HG03354 (cell line): ENCODE data around the gene NHERF2.
A peak's percentile ranks its signal among the peaks of the same experiment; 100 is the strongest.

Experiments
- ATAC-seq: cut with Tn5 transposase; IDR thresholded peaks from one replicate; pipeline ENCODE4 v1.9.1; 2021; ENCODE audit warnings: mild to moderate bottlenecking; ENCODE audit not compliant: unreplicated experiment, poor library complexity, severe bottlenecking

NHERF2 gene

DNA sequence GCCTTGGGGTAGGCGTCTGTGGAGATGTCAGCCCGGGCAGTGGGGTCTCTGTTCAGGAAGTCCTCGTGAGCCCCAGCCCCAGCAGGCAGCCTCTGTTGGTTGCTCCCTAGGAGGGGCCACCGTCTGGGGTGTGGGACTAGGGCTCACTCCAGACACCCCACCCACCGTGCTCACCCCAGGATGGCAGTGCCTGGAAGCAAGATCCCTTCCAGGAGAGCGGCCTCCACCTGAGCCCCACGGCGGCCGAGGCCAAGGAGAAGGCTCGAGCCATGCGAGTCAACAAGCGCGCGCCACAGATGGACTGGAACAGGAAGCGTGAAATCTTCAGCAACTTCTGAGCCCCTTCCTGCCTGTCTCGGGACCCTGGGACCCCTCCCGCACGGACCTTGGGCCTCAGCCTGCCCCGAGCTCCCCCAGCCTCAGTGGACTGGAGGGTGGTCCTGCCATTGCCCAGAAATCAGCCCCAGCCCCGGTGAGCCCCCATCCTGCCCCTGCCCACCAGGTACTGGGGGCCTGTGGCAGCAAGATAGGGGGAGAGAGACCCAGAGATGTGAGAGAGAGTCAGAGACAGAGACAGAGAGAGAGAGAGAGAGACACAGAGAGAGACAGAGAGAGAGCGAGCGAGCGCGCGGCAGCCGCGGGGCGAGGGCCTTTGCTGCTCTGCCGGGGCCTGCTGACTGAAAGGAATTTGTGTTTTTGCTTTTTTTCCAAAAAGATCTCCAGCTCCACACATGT is 11.1 kb downstream of the NHERF2 start:
- no peak for ATAC-seq

DNA sequence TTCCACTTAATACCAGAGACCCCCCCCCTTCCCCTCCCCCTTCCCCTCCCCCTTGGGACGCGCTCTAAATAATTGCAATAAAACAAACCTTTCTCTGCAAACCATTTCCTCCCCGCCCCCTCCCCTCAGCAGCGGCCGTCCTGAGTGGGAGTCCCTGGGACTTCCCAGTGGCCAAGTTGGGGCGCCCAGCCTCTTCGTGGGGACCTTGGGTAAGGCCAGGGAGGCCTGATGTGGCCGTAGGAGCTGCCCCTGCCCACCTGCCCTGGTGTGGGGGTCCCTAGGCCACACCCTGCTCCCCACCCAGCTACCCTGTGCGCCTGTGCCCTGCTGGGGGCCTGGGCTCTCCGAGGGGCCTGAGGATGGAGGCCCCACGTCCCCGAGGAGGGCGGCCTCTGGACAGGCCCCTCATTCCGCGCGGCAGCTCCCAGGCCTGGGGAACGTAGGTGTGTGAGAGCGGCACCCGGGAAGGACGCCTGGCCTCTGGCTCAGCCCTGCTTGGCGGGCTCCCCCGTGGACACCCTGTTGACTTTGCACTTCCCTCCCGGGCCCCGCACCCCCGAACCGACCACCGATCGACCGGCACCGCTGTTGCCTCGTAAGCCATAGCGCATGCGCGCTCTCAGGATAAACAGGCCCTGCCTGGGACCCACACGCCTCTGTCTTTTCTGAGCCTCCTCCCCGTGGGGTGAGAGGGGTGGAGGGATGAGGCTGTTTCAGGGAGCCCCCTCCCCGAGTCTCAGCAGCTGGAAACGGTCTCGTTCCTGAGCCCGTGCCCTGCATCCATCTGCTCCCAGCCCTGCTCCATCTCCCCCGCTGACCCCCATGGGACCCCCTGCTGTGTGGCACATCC is 11.9 kb downstream of the NHERF2 start:
- ATAC-seq: no peak

DNA sequence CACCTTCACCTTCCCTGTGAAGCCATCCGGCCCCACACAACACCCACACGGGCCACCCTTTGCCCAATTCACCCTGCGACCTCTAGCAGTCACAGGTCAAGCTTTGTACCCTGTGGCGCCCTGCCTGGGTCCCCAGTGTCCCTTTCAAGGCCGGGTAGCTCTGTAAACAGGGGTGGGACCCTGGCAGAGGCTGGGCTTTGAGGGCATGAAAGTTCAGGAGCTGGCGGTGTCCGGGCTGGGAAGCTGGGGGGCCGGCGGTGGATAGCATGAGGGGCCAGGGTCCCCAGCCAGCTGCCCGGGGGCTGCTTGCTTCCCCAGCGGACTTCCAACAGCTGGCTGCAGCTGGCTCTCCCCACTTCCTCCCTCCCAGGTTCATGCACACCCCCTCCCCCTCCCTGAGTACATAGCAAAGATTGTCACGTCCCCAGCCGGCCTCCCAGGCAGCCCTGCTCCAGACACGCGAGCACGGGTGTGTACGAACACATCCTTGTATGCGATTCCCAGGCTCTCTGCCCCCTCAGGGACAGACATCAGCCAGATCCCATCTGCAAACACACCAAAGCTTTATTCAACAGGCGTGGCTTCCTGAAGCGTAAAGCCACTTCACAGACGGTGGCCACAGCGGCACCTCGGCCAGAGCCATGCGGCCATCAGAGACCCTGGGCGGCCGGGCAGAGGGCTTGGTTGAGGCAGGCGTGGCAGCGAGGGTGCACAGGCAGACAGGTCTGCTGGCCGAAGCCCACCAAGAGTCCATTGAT is 12.8 kb downstream of the NHERF2 start:
- no peak for ATAC-seq

DNA sequence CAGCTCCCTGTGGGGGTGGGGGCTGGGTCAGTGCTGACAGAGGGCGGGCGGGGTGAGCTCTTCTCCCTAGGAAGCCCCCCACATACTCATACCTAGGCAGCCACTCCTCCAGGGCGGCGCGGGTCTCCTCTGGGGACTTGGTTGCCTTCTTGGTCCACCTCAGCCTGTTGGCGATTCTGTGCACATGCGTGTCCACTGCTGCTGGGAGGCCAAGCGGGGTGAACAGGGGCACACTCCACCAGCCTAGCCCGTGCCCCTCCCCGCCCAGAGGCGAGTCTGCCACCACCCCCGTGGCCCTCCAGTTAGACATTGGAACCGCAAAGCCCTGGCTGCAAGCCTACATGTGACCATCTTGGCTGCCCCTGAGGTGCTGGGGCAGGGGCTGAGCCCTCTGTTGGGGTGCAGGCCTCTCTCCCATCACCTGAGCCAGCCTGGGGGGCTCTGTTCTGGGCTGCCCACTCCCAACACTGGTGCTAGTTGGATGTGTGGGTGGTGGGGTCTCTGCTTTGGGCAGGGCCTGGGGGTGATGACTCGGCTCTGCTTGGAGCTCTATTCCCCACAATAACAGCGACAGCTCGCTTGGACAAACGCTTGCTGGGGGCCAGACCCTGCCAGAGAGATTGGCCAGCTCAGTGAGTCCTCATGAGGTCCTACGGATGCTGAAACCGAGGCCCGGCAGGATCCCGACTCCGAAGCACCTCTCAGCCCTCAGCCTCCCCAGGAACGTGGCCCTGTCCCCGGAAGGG is 13.5 kb downstream of the NHERF2 start:
- ATAC-seq: no peak

DNA sequence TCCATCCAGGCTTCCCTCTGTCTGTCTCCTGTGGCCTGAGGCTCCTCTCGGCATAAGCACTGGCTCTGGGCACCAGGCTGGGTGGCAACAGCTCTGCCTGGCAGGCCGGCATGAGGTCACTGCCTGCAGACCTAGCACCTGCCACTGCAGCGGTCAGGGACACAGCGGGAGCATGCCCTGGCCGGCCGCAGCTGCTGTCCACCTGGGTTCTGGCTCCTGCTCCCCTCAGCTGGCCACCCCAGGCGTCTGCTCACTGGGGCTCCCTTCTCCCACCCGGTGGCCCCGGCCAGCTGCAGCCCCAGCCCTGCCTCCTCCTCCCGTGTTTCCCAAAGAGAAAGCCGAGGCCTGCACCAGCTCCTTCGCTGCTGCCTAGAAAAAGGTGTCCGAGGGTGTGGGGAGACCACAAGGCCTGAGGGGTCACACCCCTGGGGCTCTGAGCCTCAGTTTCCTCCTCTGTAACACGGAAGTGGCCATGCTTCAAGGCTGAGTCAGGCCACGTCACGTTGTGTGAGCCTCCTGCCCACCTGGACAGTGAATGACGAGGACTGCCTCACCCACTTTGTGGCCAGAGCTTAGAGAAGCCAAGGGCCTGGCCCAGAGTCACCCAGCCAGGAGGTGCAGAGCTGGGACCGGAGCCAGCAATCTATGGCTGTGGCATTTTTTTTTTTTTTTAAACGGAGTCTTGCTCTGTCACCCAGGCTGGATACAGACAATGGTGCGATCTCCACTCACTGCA is 14.3 kb downstream of the NHERF2 start:
- no peak for ATAC-seq

DNA sequence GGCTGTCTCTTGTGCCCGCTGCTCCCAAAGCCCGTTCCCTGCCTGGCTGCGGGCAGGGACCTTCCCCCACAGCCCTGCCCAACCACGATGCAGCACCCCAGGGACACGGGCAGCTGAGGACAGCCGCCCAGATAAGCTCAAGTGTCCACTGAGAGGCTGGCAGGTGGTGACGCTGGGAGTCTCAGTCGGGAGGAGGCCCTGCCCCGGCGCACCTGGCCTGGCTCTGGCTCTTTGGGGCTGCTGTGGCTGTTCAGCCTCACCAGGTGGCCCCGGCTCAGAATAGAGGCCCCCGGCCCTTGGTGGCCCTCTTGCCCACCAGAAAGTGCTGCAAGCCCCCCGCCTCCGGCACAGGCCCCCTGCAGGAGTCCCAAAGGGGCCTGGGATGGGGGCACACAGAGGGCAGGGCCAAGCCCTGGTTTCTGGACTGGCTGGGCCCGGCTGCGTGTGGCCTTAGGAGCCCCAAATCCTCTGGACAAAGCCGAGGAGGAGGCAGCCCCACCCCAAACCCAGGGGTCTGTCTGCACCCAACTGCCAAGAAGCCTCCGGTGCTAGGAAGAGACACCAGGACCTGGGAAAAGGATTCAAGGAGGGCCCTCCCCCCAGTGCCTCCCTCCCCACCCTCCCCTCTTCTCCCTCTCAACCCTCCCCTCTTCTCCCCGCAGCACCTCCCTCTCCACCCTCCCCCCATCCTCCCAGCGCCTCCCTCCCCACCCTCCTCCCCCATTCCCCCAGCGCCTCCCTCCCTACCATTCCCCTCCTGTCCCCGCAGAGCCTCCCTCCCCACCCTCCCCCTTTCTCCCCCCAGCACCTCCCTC is 15.7 kb downstream of the NHERF2 start:
- ATAC-seq: no peak

DNA sequence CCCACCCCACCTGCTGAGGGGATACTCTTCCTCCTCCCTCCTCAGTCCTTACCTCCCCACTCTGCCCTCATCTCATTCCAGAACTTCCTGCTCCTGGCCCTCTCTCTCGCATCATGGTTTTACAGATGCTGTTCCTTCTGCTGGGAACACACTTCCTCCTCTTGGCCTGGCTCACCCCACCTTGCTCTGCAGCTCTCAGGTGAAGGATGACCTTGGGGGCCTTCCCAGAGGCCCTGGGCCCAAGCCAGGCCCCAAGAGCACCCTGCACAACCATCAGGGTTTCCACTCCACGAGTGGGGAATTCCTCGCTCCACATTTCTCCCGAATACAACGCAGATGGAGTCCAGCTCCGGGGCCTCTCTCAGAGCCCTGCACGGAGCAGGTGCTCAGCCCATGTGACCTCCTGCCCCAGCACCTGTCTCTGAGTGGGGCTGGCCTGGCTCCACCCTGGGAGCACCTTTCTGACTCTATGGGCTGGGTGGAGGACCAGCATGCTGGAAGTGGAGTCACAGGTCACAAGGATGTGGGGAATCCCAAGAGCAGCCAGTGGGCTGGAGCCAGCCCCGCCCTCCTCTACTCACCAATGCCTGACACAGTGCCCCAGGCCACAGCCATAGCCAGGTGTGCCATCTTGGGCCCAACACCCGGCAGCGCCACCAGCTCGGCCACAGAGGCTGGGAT is 16.4 kb downstream of the NHERF2 start:
- no peak for ATAC-seq

DNA sequence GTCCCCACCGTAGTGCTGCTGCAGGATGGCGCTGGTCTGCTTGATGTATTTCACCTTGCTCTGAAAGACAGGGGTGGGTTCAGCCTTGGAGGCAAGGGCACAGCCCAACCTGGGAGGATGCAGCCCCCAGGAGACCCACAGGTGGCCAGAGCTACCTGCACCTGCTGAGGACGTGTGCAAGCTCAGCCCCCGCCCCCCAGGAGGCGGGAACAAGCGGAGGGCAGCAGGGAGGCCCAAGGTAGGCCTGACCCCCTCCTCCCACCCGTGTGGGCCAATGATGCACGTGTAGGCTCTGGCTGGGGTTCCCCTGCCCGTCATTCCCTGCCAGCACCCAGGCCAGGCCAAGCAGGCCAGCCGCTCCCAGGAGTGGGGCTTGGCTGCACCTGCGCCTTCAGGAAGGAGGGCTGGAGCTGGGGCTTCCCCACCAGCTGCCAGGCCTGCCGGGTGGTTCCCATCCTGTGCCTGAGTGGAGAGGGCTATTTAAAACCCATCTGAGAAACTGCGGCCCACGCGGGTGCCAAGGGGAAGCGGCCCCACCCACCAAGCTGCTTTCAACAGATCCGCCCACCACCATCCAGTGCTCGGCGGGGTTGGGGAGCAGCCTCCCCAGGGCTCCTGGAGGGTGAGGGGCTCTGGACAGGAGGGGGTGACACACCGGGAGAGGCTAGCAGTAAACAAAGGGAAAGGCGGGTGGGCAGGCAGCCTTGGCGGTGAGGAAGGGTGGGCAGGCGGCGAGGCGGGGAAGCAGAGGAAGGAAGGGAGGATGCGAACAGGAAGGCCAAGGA is 17.2 kb downstream of the NHERF2 start:
- ATAC-seq: no peak

DNA sequence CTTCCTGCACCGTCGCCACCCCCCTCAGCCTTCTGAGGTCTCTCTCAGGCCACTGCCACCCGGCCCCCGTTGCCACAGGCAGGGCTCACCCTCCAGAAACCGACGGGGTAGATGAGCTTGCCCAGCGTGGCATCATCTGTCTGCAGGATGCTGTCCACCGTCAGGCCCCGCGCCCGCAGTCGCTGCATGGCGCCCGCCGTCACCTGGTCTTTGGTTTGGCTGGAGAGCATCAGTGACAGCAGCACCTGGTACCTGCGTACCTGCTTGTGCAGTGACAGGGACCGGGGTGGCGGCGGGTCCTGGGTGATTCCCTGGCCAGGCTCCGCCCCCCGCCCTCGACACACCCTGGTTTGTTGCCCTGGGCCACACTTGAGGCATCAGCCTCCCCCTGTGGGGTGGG is 17.8 kb downstream of the NHERF2 start:
- no peak for ATAC-seq

DNA sequence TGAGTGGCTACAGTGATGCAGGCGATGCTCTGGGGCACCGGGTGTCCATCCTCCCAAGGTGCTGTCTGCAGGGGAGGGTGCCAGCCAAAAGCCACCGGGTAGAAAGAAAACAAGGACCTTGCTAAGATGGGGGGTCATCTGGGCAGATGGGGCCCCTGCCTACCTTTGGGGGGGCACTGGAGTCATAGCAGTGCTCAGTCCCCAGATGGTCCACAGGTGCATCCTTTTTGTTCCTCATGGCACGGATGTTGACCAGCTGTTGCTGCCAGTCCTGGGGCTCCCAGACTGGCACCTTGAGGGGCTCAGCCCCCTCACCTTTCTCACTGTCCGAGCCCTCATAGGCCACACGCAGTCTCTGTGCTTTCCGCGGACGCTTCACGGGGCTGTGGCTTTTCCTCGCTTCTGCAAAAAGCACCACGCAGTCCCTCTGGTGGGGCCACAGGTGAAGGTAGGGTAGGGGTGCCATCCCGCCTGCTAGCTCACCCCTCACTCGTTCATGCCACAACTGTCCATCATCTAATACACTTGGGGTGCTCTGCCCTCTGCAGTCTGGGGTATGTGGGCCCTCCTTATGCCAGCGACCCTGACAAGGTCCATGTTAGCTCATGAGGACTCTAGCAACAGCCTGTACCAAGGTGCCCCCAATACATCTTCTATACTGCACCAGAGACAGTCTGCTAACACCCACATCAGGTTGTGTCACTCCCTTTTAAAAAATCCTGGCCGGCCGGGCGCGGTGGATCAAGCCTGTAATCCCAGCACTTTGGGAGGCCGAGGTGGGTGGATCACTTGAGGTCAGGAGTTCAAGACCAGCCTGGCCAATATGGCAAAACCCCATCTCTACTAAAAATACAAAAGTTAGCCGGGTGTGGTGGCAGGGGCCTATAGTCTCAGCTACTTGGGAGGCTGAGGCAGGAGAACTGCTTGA is 19.5 kb downstream of the NHERF2 start:
- ATAC-seq: no peak

DNA sequence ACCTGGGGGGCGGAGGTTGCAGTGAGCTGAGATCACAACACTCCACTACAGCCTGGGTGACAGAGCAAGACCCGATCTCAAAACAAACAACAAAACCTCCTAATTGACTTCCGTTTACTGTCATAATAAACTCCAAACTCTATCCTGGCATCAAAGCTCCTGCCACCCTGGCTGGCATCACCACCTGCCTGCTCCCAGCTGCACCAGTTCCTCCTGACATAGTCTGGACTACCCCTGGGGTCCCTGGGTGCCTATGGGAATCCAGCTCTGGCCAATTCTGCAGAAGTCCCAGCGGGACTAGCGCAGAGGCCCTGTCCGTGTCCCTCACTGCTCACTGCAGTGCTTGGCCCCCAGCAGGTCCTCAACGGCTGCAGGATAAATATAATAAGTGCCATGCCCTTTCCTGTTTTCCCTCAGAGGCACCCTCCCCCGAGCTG is 20.2 kb downstream of the NHERF2 start:
- peak; percentile 3 for ATAC-seq

DNA sequence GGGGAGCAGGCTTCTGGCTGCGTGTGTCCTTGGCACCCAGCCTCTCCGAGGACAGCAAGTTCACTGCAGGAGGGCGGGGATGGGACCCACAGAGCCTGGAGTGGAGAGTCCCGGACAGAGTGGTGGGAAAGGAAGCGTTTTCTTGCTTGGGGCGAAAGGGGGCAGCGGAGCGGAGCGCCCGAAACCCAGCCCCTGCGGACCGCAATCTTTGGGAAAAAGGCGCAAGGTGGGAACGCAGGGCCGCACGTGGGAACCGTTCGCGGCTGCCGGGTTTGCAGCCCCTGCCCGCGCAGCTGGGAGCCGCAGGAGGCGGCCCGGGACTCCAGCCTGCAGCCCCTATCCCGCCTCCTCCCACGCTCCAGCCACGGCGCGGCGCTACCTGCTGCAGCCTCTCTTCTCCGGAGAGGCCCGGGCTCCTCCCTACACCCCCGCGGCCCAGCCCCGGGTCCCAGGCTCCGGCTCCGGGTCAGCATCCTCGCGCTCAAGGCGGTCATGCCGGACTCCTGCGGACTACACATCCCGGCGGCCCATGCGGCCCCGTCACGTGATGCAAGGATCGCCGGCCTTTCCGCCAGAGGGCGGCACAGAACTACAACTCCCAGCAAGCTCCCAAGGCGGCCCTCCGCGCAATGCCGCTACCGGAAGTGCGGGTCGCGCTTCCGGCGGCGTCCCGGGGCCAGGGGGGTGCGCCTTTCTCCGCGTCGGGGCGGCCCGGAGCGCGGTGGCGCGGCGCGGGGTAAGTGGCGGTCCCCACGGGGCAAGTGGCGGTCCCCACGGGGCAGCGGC is 20.8 kb downstream of the NHERF2 start, which contains the start of the genes NTHL1 and TSC2:
Gene NTHL1 (minus strand): TSS at position 505 of the 786 bp plus-strand sequence. CDS start 11 bp downstream, at position 494.
Gene TSC2 (plus strand): TSS at position 656 of the 786 bp plus-strand sequence. CDS start 631 bp downstream, outside the sequence.
- peak; percentile 94 for ATAC-seq

DNA sequence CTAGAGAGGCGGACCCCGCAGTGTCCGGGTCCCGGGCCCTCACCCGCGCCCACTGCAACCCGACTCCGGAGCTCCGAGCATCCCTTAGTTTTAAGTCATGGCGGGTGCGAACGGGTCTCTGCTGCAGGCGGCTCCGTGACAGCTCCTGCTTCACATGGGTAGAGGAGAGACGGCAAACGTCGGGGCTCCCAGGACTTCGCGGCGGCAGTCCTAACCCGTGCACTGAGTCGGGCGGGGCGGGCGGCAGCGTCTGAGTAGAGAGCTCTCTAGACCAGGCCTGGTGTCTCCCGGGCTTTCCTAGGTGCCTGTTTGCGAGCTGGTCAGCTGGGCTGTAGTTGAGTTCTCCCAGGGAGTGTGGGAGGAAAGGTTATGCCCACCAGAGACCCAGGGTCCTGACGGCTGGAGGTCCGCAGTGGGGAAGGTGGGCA is 21.4 kb downstream of the NHERF2 start:
- peak; percentile 3 for ATAC-seq

DNA sequence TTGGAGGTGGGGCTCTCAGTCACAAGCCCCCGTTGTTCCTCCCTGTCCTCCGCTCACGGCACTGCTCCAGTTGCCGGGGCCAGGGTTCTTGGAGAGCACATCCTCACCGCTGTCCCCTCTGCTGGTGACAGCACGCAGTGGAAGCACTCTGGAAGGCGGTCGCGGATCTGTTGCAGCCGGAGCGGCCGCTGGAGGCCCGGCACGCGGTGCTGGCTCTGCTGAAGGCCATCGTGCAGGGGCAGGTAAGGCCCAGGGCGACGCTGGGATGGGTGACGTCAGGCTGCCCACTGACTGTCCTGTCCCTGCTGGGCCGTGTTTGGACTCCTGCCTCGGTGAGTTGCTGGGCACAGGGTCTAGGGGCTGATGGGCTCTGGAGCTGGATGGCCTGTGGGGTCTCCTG is 26.5 kb downstream of the NHERF2 start:
- no peak for ATAC-seq

DNA sequence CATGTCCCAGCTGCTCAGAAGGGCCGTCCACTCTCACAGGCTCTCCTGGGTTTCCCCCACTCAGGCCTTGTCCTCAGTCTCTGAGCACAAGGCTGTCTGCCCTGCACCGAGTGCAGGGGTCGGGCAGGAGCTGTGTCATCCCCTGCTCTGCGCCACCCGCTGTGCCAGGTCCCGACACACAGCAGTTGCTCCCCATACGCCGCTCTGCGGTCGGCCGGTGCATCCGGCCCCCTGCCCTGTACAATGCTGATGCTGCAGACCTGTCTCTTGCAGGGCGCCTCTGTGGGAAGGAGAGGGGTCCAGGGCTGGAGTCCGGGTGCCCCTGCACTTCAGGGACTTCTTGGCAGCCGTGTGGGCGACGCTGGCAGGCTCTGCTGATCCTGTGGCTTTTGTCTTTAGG is 27.2 kb downstream of the NHERF2 start:
- ATAC-seq: no peak
